GM19351 (cell line): Measurements from ENCODE around the gene XPO4.
A peak's percentile ranks its signal among the peaks of the same experiment; 100 is the strongest.
"Not testable (repeated sequence)": the region's sequence is repeated elsewhere in the genome, so short reads cannot be mapped to it uniquely, and the experiment has no call there.

Experiments used
- ATAC-seq: cut with Tn5 transposase; IDR thresholded peaks from one replicate; pipeline ENCODE4 v1.9.1; 2021; ENCODE audit warnings: mild to moderate bottlenecking, moderate library complexity; ENCODE audit not compliant: unreplicated experiment

XPO4 gene

GRCh38 chr13:20789665-20790064 lies 112.9 kb downstream of the XPO4 start:
- ATAC-seq, result no peak

GRCh38 chr13:20788312-20788711 lies 114.2 kb downstream of the XPO4 start:
- no peak for ATAC-seq

- ATAC-seq, result no peak
These were observed 115.4 kb downstream of the XPO4 start for GRCh38 chr13:20787180-20787579.

GRCh38 chr13:20782116-20782708 lies 120.3 kb downstream of the XPO4 start:
- ATAC-seq, result peak; percentile 76

GRCh38 chr13:20780317-20780716 lies 122.2 kb downstream of the XPO4 start:
- ATAC-seq, result no peak

GRCh38 chr13:20779405-20779804 lies 123.1 kb downstream of the XPO4 start:
- no peak for ATAC-seq

- no peak for ATAC-seq
These were observed 124.2 kb downstream of the XPO4 start for GRCh38 chr13:20778311-20778710.

GRCh38 chr13:20776751-20777150 lies 125.8 kb downstream of the XPO4 start:
- ATAC-seq, result no peak

- no peak for ATAC-seq
These were observed 126.6 kb downstream of the XPO4 start for GRCh38 chr13:20775961-20776360.

- ATAC-seq, result no peak
These were observed 127.8 kb downstream of the XPO4 start for GRCh38 chr13:20774746-20775145.

- peak; percentile 81 for ATAC-seq
These were observed 129.1 kb downstream of the XPO4 start, which contains the start of gene EEF1AKMT1 for GRCh38 chr13:20773194-20774080. Gene EEF1AKMT1, minus strand, starts transcription at chr13:20773961. Its CDS starts 16,363 bp downstream, at chr13:20757598.

GRCh38 chr13:20772401-20773131 lies 130.0 kb downstream of the XPO4 start:
- ATAC-seq, result no peak

GRCh38 chr13:20769834-20770233 lies 132.7 kb downstream of the XPO4 start:
- no peak for ATAC-seq

GRCh38 chr13:20769091-20769490 lies 133.5 kb downstream of the XPO4 start:
- no peak for ATAC-seq

- no peak for ATAC-seq
These were observed 135.1 kb downstream of the XPO4 start for GRCh38 chr13:20767309-20767943.

- no peak for ATAC-seq
These were observed 141.7 kb downstream of the XPO4 start for GRCh38 chr13:20760872-20761271.

GRCh38 chr13:20754009-20754408 lies 148.5 kb downstream of the XPO4 start:
- no peak for ATAC-seq

GRCh38 chr13:20749377-20749776 lies 153.2 kb downstream of the XPO4 start:
- no peak for ATAC-seq

- not testable (repeated sequence) for ATAC-seq
These were observed 158.6 kb downstream of the XPO4 start for GRCh38 chr13:20743830-20744404.

GRCh38 chr13:20740021-20740420 lies 162.5 kb downstream of the XPO4 start:
- ATAC-seq, result no peak

- no peak for ATAC-seq
These were observed 163.9 kb downstream of the XPO4 start for GRCh38 chr13:20738616-20739015.
